NCI-H1694 treated with DMSO at 0.1 percent for 48 hours (cell line): Measurements from ENCODE around the gene OR5AP2.
"Not testable (repeated sequence)": the region's sequence is repeated elsewhere in the genome, so short reads cannot be mapped to it uniquely, and the experiment has no call there.

Experiments
- DNase-seq: peaks from one replicate; lab custom pipeline; 2025; lab: John Stamatoyannopoulos, UW

Gene OR5AP2

DNA sequence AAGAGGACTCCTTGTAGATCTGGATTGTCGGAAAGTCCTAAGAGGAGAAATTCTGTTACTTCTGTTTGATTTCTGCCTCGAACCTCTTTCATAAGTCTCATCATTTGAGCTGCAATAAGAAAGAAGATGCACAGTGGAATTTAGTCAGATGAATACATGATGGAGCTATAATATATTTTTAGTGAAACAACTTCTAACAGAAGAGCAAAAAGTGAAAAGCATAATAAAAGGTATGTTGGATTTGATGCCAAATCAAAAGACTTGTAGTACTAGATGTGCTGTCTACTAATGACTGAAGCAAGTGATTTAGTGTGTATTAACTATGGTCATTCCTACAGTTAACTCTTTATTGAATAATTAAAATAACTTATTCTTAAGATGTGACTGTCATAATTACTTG is at the start of gene OR5AP2:
TSS of gene OR5AP2 (minus strand) at position 101 of the 400 bp plus-strand sequence. CDS start at position 101, 0 bp downstream.
- no peak for DNase-seq

DNA sequence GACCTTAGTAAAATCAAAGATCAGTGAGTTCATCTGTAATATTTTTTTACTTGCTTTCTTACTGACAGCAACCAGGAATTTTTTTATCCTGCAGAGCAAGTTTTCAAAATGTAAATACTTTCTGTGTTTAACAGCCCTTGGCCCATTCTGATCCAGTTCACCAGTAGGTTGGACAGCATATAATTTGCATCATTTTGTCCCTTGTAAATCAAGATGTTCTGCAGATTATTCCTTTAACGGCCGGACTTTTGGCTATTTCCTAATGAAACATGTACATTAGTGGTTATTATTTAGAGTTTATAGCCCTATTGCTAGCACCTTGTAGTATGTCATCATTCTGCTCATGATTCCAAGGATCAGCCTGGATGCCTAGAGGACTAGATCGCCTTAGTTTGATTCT is 48.9 kb upstream of the OR5AP2 start:
- DNase-seq = not testable (repeated sequence)

DNA sequence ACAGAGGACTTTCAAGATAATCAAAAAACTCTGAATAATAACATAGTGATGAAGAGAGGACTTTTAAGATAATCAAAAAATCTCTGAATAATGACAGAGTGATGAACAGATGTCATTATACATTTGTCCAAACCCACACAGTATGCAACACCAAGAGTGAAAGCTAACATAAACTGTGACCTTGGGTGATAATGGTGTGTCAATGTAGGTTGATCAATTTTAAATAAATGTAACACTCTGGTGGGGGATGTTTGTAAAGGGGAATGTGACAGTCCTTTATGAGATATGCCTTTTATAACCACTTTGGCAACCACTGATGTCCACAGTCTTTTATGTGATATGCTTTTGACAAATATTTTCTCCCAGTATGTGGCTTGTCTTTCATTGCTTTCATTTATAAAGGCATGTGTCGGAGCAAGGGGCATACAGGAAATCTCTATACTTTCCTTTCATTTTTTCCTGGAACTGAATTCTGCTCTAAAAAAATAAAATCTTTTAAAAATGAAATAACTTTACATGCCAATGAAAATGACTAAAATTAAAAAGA is 46.4 kb upstream of the OR5AP2 start:
- DNase-seq = no peak

DNA sequence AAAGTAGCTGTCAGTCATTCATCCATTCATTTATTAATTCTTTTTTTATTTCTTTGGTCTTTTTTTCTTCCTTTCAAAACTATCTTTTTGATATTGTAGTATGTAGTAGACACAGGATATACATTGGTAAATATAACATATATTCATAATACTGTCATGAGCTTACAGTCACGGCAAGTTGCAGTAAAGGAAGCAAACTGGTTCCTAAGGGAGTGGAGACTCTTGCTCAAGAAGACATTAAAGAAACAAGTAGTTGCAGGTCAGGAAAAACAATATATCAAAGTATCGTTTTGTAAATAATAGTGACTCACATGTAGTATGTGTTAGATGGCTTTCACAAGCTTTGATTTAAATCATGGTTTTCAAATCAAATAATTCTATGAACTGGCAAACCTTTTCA is 28.7 kb upstream of the OR5AP2 start:
- DNase-seq = no peak

DNA sequence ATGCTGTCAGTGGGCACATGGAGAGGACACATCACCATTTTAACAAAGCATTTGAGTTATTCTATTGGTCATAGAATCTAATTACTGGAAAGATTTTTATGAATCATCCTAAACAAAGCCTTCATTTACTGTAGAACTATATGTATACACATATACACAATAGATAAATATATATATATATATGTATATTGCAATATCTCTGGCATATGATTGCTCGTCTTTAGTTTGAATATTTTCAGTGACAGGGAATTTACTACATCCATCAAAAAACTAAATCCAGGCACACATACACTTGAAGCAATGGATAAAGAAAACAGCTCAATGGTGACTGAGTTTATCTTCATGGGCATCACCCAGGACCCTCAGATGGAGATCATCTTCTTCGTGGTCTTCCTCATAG is 21.1 kb upstream of the OR5AP2 start, which contains the start of gene OR5AR1:
TSS of gene OR5AR1 (plus strand) at position 301 of the 400 bp plus-strand sequence. CDS start at position 301, 0 bp downstream.
- no peak for DNase-seq

DNA sequence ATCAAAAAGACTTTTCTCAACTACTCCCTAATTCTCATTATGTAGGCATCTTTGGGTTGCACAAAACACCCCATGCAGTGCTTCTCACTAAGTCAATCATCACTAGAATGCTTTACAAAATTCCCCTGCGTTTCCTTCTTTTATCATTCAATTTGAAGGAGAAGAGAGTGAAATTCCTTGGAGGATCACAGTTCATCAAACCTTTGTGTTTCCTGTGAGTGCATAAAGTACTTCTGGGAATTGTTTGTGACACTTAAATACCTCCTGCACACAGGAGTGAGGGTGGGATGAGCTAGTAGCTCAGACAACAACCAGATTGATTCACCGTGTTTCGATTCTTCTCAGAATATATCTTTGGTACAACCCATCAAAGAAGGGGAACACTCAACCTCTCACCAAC is 17.5 kb upstream of the OR5AP2 start:
- DNase-seq = no peak

DNA sequence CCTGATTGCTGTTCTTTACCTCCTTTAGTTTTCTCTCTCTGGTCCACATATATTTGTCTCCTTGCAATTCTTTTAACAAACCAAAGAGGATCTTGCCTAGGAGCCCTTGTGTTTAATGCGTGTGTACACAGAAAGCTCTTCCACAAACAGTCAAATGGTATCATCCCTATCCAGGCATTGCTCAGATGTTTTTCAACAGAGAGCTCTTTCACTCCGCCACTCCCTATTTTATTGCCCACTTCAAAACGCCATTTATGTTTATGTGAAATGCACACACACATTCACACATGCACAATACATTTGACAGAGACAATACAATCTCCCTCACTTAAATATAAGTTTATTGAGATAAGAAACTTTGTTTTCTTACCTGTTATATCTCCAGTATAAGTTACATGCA is 4.7 kb downstream of the OR5AP2 start:
- DNase-seq = no peak

DNA sequence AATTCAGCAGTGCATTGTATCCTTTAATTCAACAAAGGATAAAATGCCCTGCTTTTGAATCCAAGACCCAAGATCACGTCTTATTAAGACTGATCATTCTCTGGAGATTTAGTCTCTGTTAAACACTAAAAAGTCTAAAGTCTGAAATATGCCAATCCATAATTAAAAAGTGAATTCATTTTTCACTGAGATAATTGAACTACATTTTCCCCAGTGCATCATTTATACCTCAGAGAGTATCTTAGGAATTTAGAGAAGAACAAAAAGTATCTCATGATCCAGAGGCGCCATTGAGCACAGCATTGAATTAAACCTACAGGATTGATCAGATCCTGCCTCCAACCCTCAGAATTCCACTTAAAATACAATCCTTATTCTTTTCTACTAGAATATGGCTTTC is 5.4 kb downstream of the OR5AP2 start:
- no peak for DNase-seq

DNA sequence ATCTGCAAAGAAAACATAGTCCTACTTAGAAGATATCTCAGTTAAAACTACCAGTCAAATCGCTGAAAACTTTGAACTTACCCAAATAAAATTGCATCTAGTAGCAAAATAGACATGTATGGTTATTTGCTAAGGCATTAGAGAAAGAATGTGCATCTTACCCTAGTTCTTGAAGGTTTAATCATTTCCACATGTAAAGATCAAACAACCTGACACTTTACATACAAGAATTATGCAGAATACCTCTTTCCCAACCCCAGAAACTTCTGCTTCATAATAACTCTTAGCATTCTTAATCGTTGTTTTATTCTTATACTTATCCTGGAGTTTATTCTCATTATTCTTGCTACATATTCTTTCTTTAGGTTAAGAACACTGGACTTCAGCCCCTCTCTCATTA is 9.9 kb downstream of the OR5AP2 start:
- DNase-seq = no peak

DNA sequence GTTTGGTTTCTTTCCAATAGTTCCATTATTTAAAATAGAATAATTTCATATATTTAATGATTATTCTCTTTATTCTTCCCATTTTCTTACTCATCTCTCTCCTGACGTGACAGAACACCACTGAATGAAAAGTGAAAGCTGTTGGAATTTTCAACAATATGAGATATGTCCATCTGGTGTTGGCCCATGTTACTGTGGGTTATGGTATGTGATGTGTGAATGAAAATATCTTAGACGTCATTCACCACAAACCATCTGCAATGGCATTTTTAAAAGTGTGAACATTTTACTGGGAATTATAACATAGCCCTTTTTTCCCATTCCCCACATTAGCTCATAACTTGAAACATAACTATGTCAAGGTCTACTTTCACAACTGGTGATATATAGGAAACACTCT is 16.3 kb downstream of the OR5AP2 start:
- no peak for DNase-seq

DNA sequence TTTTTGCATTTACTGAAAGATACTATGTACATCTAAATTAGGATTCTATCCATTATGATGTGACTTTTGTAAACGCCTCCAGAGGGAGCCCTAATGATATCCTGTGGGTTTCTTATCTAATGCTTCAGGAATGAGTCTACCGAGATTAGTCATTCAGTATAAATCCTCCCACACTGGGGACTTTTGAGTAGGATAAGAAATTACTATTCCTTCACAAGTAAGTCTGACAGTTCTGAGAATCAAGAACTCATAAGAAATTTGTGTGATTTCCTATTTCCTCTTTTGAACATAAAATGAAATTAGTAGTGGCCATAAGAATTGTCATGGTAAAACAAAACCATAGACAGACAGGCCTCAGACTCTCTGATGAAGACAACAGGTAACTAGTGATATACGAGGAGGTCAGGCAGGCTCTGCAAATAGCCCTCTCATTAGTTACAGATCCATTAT is 17.6 kb downstream of the OR5AP2 start:
- DNase-seq = no peak

DNA sequence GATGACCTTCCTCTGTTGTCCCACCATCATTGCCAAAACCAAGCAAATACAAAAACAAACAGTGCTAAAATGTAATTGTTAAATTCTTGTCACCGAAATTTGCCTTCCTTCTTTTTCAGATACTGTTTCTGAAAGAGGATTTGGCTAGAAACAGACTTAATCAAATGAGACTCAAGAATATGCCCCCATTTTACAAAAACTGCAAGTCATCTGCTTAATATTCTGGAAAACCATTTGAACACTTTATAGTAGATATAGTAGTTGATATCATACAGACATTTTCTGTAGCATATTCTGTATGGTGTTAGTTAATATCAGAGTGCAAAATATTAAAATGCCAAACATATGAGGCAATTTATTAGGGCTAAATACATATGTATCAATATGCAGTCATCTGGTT is 31.1 kb downstream of the OR5AP2 start:
- no peak for DNase-seq

DNA sequence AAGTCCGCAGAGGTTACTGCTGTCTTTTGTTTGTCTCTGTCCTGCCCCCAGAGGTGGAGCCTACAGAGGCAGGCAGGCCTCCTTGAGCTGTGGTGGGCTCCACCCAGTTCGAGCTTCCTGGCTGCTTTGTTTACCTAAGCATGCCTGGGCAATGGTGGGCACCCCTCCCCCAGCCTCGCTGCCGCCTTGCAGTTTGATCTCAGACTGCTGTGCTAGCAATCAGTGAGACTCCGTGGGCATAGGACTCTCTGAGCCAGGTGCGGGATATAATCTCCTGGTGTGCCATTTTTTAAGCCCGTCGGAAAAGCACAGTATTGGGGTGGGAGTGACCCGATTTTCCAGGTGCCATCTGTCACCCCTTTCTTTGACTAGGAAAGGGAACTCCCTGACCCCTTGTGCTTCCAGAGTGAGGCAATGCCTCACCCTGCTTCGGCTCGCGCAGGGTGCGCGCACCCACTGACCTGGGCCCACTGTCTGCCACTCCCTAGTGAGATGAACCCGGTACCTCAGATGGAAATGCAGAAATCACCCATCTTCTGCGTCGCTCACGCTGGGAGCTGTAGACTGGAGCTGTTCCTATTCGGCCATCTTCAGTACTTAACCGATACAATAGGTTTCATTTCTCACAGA is 50.0 kb downstream of the OR5AP2 start:
- not testable (repeated sequence) for DNase-seq
